SJCRH30 (cell line): ENCODE data around the gene GPC5. TPM values are rescaled to one million over a fixed set of nuclear protein-coding genes. Genes with fewer than 3 reads are reported as not detected.

Experiments
- DNase-seq, 2 experiments: peaks; one replicate each; pipeline ENCODE4 v3.0.0-alpha.2; 2015 to 2020
- H3K27ac ChIP-seq: fragments of 250-450 bp; sonication (Bioruptor Pico); 2 replicates; pipeline ENCODE4 v1.5.1; 2020; ENCODE audit warnings: mild to moderate bottlenecking, moderate library complexity
- H3K27me3 ChIP-seq: fragments of 250-450 bp; sonication (Bioruptor Pico); 2 replicates; pipeline ENCODE4 v1.5.1; 2020; ENCODE audit warnings: mild to moderate bottlenecking, moderate library complexity
- H3K36me3 ChIP-seq: fragments of 250-450 bp; sonication (Bioruptor Pico); 2 replicates; pipeline ENCODE4 v1.5.1; 2020; ENCODE audit warnings: mild to moderate bottlenecking, moderate library complexity
- H3K4me1 ChIP-seq: fragments of 250-450 bp; sonication (Bioruptor Pico); 2 replicates; pipeline ENCODE4 v1.5.1; 2020; ENCODE audit warnings: mild to moderate bottlenecking, moderate library complexity
- H3K4me3 ChIP-seq: fragments of 250-450 bp; sonication (Bioruptor Pico); 2 replicates; pipeline ENCODE4 v1.5.1; 2020; ENCODE audit warnings: mild to moderate bottlenecking, moderate library complexity
- H3K9me3 ChIP-seq: fragments of 250-450 bp; sonication (Bioruptor Pico); replicated peaks from 2 replicates; pipeline ENCODE4 v1.5.1; 2020; ENCODE audit warnings: mild to moderate bottlenecking, moderate library complexity
- total RNA-seq: library from RNA; depleted of rRNA; stranded (reverse); fragments of >200 nt; shearing (Covaris generic); gene quantifications from 2 replicates; pipeline ENCODE4 v1.2.3, GENCODE V29; 2014

GPC5 gene
- total RNA-seq, 1 experiment from 2014 or later = 0.49 TPM

- no peaks in the 10 kb centered on the region for H3K9me3 ChIP-seq
- H3K36me3 ChIP-seq = no peaks in the 10 kb centered on the region
- H3K27me3 ChIP-seq = no peaks in the 10 kb centered on the region
- H3K4me1 ChIP-seq = no peaks in the 10 kb centered on the region
- no peak overlapping the region for H3K4me3 ChIP-seq
- no peak overlapping the region for H3K27ac ChIP-seq
- DNase-seq = no peak
Measured at GRCh38 chr13:92177966-92178365, 779.5 kb downstream of the GPC5 start.

- DNase-seq = no peak
- Histone ChIP-seq H3K9me3 (no peaks in the 10 kb centered on the region), H3K27ac (no peak overlapping the region), H3K36me3 (no peaks in the 10 kb centered on the region), H3K4me1 (no peaks in the 10 kb centered on the region), H3K4me3 (no peak overlapping the region), H3K27me3 (no peaks in the 10 kb centered on the region)
Measured at GRCh38 chr13:92179223-92179622, 780.8 kb downstream of the GPC5 start.

GRCh38 chr13:92187378-92187989 lies 789.1 kb downstream of the GPC5 start:
- Histone ChIP-seq H3K27ac (no peak overlapping the region), H3K9me3 (no peaks in the 10 kb centered on the region), H3K36me3 (no peaks in the 10 kb centered on the region), H3K4me1 (no peaks in the 10 kb centered on the region), H3K27me3 (no peaks in the 10 kb centered on the region), H3K4me3 (no peak overlapping the region)
- peak; percentile 11 to 72 for DNase-seq

GRCh38 chr13:92188574-92188973 lies 790.2 kb downstream of the GPC5 start:
- H3K27ac ChIP-seq = no peak overlapping the region
- no peaks in the 10 kb centered on the region for H3K36me3 ChIP-seq
- no peak overlapping the region for H3K4me3 ChIP-seq
- no peaks in the 10 kb centered on the region for H3K9me3 ChIP-seq
- H3K27me3 ChIP-seq = no peaks in the 10 kb centered on the region
- no peak for DNase-seq
- no peaks in the 10 kb centered on the region for H3K4me1 ChIP-seq

GRCh38 chr13:92196591-92197256 lies 798.3 kb downstream of the GPC5 start:
- Histone ChIP-seq H3K27me3 (no peaks in the 10 kb centered on the region), H3K4me1 (no peaks in the 10 kb centered on the region), H3K4me3 (no peak overlapping the region), H3K9me3 (no peaks in the 10 kb centered on the region), H3K27ac (no peak overlapping the region), H3K36me3 (no peaks in the 10 kb centered on the region)
- peak in 1 of 2 experiments; percentile 6 for DNase-seq

GRCh38 chr13:92197669-92198068 lies 799.2 kb downstream of the GPC5 start:
- Histone ChIP-seq H3K27ac (no peak overlapping the region), H3K36me3 (no peaks in the 10 kb centered on the region), H3K4me3 (no peak overlapping the region), H3K4me1 (no peaks in the 10 kb centered on the region), H3K9me3 (no peaks in the 10 kb centered on the region), H3K27me3 (no peaks in the 10 kb centered on the region)
- no peak for DNase-seq

GRCh38 chr13:92218615-92219014 lies 820.2 kb downstream of the GPC5 start:
- Histone ChIP-seq H3K27me3 (no peaks in the 10 kb centered on the region), H3K36me3 (no peaks in the 10 kb centered on the region), H3K9me3 (no peaks in the 10 kb centered on the region), H3K27ac (no peak overlapping the region), H3K4me1 (no peaks in the 10 kb centered on the region), H3K4me3 (no peak overlapping the region)
- no peak for DNase-seq

GRCh38 chr13:92221916-92222315 lies 823.5 kb downstream of the GPC5 start:
- H3K4me1 ChIP-seq = peaks cover 12% of the 10 kb centered on the region
- H3K27ac ChIP-seq = no peak overlapping the region
- H3K4me3 ChIP-seq = no peak overlapping the region
- no peaks in the 10 kb centered on the region for H3K36me3 ChIP-seq
- H3K9me3 ChIP-seq = no peaks in the 10 kb centered on the region
- DNase-seq = no peak
- H3K27me3 ChIP-seq = no peaks in the 10 kb centered on the region

- H3K9me3 ChIP-seq = no peaks in the 10 kb centered on the region
- H3K4me1 ChIP-seq = peaks cover 12% of the 10 kb centered on the region
- H3K27me3 ChIP-seq = no peaks in the 10 kb centered on the region; the same call in 1 of the 2 replicates
- H3K4me3 ChIP-seq = no peak overlapping the region
- no peaks in the 10 kb centered on the region for H3K36me3 ChIP-seq
- peak; percentile 51 to 82 for DNase-seq
- no peak overlapping the region for H3K27ac ChIP-seq
Measured at GRCh38 chr13:92224052-92224821, 825.8 kb downstream of the GPC5 start.

GRCh38 chr13:92224825-92225224 lies 826.4 kb downstream of the GPC5 start:
- Histone ChIP-seq H3K27ac (no peak overlapping the region), H3K4me3 (no peak overlapping the region), H3K36me3 (no peaks in the 10 kb centered on the region), H3K27me3 (no peaks in the 10 kb centered on the region; the same call in 1 of the 2 replicates), H3K4me1 (peaks cover 12% of the 10 kb centered on the region), H3K9me3 (no peaks in the 10 kb centered on the region)
- no peak for DNase-seq

- Histone ChIP-seq H3K9me3 (no peaks in the 10 kb centered on the region), H3K36me3 (no peaks in the 10 kb centered on the region), H3K4me1 (peaks cover 12% of the 10 kb centered on the region), H3K4me3 (no peak overlapping the region), H3K27me3 (no peaks in the 10 kb centered on the region; the same call in 1 of the 2 replicates), H3K27ac (no peak overlapping the region)
- DNase-seq = no peak
Measured at GRCh38 chr13:92225861-92226260, 827.4 kb downstream of the GPC5 start.

- H3K27ac ChIP-seq = no peak overlapping the region
- DNase-seq = no peak
- no peaks in the 10 kb centered on the region for H3K36me3 ChIP-seq
- no peak overlapping the region for H3K4me3 ChIP-seq
- H3K9me3 ChIP-seq = no peaks in the 10 kb centered on the region
- no peaks in the 10 kb centered on the region; the same call in 1 of the 2 replicates for H3K27me3 ChIP-seq
- no peaks in the 10 kb centered on the region for H3K4me1 ChIP-seq
Measured at GRCh38 chr13:92232871-92233270, 834.5 kb downstream of the GPC5 start.

- H3K27ac ChIP-seq = no peak overlapping the region
- no peaks in the 10 kb centered on the region for H3K4me1 ChIP-seq
- no peaks in the 10 kb centered on the region for H3K9me3 ChIP-seq
- no peak overlapping the region for H3K4me3 ChIP-seq
- H3K36me3 ChIP-seq = no peaks in the 10 kb centered on the region
- no peak for DNase-seq
- no peaks in the 10 kb centered on the region for H3K27me3 ChIP-seq
Measured at GRCh38 chr13:92251671-92252210, 853.3 kb downstream of the GPC5 start.

- Histone ChIP-seq H3K4me1 (no peaks in the 10 kb centered on the region), H3K27me3 (no peaks in the 10 kb centered on the region), H3K9me3 (no peaks in the 10 kb centered on the region), H3K36me3 (no peaks in the 10 kb centered on the region), H3K27ac (no peak overlapping the region), H3K4me3 (no peak overlapping the region)
- no peak for DNase-seq
Measured at GRCh38 chr13:92255526-92255925, 857.1 kb downstream of the GPC5 start.

- Histone ChIP-seq H3K27ac (no peak overlapping the region), H3K9me3 (no peaks in the 10 kb centered on the region), H3K36me3 (no peaks in the 10 kb centered on the region), H3K4me3 (no peak overlapping the region), H3K4me1 (no peaks in the 10 kb centered on the region), H3K27me3 (no peaks in the 10 kb centered on the region)
- no peak for DNase-seq
Measured at GRCh38 chr13:92256211-92256610, 857.8 kb downstream of the GPC5 start.
